Measurements from ENCODE around the gene GALNS.
A peak's percentile ranks its signal among the peaks of the same experiment; 100 is the strongest.
"Not testable (repeated sequence)": the region's sequence is repeated elsewhere in the genome, so short reads cannot be mapped to it uniquely, and the experiment has no call there.

The GALNS gene

GRCh38 chr16:88779406-88780141 lies 77.2 kb downstream of the GALNS start:
- no peak for DNase-seq

- no peak for DNase-seq
Observed at GRCh38 chr16:88778541-88779065, 78.1 kb downstream of the GALNS start.

- no peak for DNase-seq
Observed at GRCh38 chr16:88778271-88778525, 78.5 kb downstream of the GALNS start.

GRCh38 chr16:88777471-88778270 lies 79.1 kb downstream of the GALNS start:
- no peak for DNase-seq

- no peak for DNase-seq
Observed at GRCh38 chr16:88775825-88776224, 80.9 kb downstream of the GALNS start.

GRCh38 chr16:88774544-88775393 lies 82.0 kb downstream of the GALNS start:
- DNase-seq, result no peak

- no peak for DNase-seq
Observed at GRCh38 chr16:88773812-88774291, 82.9 kb downstream of the GALNS start.

GRCh38 chr16:88772871-88773811 lies 83.6 kb downstream of the GALNS start:
- no peak for DNase-seq

- not testable (repeated sequence) for DNase-seq
Observed at GRCh38 chr16:88771781-88772180, 85.0 kb downstream of the GALNS start.

- no peak for DNase-seq
Observed at GRCh38 chr16:88771294-88771772, 85.4 kb downstream of the GALNS start.

GRCh38 chr16:88770461-88771293 lies 86.1 kb downstream of the GALNS start:
- DNase-seq, result peak; percentile 12

- DNase-seq, result no peak
Observed at GRCh38 chr16:88769617-88770460, 86.9 kb downstream of the GALNS start.

GRCh38 chr16:88768071-88768783 lies 88.5 kb downstream of the GALNS start:
- no peak for DNase-seq

- DNase-seq, result no peak
Observed at GRCh38 chr16:88767546-88768070, 89.1 kb downstream of the GALNS start.

- no peak for DNase-seq
Observed at GRCh38 chr16:88766975-88767374, 89.8 kb downstream of the GALNS start.

GRCh38 chr16:88764913-88765349 lies 91.8 kb downstream of the GALNS start:
- no peak for DNase-seq

- no peak for DNase-seq
Observed at GRCh38 chr16:88764080-88764479, 92.7 kb downstream of the GALNS start.
